NCI-H1436 (cell line): ENCODE measurements around the gene SPEM2.
"Not testable (repeated sequence)": the region's sequence is repeated elsewhere in the genome, so short reads cannot be mapped to it uniquely, and the experiment has no call there.

Source experiments
- DNase-seq: peaks from one replicate; lab custom pipeline; 2025; lab: John Stamatoyannopoulos, UW

The SPEM2 gene

GRCh38 chr17:7474767-7475166 lies 49.4 kb downstream of the SPEM2 start:
- not testable (repeated sequence) for DNase-seq

DNA sequence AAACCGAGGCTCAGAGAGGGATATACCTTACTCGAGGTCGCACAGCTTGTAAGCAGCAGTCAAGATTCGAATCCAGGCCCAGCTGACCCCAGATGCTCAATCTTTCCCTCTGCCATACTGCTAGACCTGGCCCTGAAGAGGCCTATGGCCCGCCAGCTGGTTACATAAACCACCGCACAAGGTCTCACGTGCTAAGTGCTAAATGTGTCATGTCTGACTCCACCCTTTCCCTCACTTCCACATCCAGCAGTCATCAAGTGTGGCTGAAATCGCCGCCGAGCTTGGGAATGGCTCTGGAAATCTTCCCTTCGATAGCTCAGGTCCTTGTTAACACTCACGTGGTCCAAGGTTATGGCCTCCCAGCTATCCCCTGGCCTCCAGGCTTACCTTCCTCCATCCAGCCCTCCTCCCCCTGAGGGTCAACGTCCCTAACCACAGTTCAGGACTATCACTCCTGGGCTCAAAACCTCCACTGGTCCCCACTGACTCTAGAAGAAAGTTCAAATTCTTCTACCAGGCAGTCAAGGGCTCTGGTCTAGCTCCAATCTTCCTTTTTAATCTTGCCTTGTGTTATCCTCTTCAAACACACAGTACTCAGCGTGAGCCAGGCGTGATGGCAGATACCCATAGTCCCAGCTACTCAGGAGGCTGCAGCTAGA lies 50.5 kb downstream of the SPEM2 start:
- DNase-seq = no peak

GRCh38 chr17:7476494-7476893 lies 51.1 kb downstream of the SPEM2 start:
- DNase-seq = no peak

GRCh38 chr17:7476951-7477350 lies 51.5 kb downstream of the SPEM2 start:
- DNase-seq = no peak
